HG02870 (cell line): ENCODE results near the gene NDUFB10.
"Not testable (repeated sequence)": the region's sequence is repeated elsewhere in the genome, so short reads cannot be mapped to it uniquely, and the experiment has no call there.

Source experiments
- ATAC-seq: cut with Tn5 transposase; IDR thresholded peaks from one replicate; pipeline ENCODE4 v1.9.1; 2021; ENCODE audit warnings: mild to moderate bottlenecking, moderate library complexity; ENCODE audit not compliant: unreplicated experiment

NDUFB10 gene

DNA sequence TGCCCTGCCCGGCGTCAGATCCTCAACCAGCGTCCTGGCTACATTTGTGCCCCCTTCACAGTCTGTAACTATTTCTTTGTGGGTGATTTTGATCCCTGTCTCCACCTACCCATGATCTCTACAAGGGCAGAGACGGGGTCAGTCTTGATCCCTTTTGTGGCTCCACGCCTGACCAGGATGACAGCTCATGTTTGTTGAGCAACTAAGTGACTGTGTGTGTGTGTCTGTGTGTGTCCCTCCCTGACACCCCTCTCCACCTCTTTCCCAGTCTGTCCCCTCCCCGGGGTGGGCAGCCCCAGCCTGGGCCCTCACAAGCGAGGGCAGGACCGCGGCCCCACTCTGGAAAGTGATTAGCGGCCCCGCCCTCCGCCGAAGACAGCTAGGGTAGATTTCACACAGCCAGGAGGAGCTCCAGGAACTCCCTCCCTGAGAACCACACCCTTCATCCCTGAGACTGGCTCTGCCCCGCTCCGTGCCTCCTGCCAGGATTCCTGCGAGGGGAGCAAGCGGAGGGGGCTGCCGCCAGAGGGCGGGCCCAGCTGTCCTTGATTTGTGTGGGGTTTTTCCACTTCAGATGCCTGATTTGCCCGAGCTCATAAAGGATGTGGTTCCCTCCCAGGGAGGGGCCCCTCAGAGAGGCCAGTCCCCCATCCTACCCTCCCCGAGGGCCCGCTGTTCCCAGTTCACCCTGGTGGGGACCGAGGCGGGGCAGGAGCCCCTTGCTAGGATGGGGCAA lies 35.9 kb upstream of the NDUFB10 start:
- ATAC-seq = no peak

DNA sequence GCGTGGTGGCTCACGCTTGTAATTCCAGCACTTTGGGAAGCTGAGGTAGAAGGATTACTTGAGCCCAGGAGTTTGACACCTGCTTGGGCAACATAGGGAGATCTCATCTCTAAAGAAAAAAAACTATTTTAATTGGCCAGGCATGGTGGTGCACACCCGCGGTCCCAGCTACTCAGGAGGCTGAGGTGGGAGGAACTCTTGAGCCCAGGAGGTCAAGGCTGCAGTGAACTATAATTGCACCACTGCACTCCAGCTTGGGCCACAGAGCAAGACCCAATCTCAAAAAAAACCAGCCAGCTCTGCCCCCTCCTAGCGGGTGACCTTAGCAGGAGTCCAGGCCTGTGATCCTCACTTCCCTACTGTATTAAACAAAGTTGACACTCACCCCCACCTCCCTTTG lies 35.2 kb upstream of the NDUFB10 start:
- ATAC-seq = no peak

DNA sequence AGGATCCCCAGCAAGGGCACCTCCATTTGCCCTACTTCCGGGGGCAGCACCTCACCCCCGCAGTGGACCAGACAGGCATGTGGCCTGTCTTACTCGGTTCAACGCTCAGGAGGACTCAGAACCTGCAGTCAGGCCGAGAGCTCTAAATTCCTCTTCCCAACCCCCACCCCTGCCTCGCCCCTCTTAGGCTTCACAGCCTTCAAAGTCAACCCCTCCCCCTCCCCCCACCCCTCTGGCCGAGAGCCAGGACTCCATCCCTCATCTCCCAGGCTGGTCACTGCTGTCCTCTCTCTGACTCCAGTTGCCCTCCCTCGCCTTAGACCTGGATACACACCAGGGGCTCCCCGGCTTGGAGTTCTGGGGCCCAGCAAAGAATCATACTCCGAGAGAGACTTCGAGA lies 33.1 kb upstream of the NDUFB10 start:
- no peak for ATAC-seq

DNA sequence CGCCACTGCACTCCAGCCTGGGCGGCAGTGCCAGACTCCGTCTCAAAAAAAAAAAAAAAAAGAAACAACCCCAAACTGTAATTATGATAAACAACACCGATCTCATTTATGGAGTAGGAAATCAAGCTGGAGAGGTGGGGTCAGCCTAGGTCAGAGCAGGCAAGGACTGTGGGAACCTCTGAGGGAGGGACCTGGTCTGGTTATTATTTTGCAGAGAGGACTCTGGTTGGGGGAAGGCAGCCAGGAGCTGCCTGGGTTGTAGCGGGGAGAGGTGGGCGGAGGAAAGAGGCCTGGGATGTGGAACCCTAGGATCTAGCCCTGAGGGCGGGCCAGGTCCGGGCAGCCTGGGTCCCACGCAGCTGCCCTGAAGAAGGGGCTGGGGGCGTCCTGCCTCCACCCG lies 30.2 kb upstream of the NDUFB10 start:
- ATAC-seq = no peak

DNA sequence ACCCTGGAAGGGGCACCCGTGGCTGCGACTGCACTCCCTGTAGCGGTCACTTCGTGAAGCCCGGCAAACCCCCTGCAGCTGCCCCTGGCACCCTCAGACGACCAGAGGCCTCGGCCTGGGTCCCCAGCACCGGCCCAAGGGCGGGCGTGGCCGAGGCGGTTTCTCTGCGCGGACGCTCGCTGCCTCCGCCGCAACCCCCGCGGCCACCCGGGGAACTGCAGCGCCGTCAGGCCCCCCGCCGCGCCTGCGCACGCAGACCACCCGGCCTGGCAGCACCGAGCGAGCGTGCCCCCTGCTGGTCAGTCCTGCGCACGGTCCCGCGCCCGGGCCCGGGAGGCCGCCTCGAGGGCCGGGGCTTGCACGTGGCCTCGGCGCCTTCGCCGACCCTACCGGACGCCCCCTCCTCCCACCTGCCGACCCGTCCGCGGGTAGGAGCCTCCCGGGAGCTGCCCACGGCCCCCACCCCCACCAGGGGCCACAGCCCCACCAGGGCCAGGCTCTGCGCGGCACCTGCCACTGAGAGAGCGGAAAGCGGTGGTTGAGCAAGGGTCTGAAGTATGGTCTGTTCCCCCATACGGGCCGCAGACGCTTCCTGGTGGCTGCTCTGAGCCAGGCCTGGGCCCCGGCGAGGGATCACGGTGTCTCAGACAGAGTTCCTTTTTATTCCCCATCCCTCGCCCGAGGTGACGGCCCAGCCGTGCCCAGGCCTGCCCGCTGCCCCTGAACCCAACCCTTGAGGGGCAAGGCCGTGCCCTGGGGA lies 29.6 kb upstream of the NDUFB10 start:
- no peak for ATAC-seq

DNA sequence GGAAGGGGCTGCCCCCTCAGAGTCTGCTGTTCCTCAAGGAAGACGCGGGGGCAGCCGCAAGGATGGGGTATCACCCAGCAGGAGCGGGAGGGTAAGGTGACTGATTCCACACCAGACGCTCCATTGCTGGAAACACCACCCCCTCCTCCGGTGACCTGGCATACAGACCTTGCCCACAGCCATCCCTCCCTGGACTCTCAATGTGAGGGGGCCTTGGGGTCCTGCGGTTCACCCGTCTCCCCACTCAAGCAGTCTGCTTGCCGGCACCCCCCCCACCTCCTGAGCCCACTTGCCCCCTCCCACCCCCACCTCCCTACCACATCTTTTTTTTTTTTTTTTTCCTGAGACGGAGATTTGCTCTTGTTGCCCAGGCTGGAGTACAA lies 29.0 kb upstream of the NDUFB10 start:
- no peak for ATAC-seq

DNA sequence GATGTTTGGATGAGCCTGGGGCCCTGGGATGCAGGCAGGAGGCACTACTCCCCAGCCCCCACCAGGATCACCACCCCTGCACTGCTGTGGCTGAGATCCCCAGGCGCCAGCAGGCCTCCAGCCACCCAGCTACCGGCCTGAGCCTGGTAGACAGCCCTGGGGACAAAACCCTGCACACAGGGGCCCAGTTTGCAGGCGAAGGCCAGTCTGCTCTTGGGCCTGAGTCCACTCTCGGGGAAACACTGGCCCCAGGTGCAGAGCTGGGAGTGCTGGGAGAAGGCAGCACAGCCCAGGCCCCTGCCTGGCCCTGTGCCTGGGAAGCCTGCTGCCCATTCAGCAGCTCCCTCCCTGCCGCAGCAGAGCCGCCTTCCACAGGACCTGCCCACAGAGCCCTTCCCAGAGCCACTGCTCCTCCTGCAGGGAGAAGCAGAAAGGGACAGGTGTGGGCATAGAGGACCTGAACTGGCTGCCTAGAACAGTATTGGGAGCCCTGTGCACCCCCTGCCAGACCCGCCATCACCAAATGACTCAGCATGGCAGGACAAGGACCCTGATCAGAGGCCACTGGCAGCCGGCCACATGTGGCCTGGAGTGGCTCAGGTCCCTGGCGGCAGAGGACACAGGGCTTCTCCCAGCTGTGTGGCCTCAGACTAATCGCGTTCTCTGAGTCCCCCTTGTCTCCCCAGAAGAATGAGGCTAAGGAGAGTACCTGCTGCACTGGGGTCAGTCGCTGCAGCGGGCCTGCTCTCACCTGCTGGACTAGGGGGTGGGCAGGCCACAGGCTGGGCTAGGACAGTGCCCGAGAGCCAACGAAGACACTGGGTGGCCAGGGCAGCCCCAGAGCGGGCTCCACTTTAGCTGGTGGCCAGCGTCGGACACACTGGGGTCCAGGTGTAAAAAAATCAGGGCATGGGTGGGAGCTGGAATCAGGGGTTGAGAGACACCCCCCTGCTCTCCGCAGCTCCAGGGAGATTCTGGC lies 27.0 kb upstream of the NDUFB10 start:
- ATAC-seq = no peak

DNA sequence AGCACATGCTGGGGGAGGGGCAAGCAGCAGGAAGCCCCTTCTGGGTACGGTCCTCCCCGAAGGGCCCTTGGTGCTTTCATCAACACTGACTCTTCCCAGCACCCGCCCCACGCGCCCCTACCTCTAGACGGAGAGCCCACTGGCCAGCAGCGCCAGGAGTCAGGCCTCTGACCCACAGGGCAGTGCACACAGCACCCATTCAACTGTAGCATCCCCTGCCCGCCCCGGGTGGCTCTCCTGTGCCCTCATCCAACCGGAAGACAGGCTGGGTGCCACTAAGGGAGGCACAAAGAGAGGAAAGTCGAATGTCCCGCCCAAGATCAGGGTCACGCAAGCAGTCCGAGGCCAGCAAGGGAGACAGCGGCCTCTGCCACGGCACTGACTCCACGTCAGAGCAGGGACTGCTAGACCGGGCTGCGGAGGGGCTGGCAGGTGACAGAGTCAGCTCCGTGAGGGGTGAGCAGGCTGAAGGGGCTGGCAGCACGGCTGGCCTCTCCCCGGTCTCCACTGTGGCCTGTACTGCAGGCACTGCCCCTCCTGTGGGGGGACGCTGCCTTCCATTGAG lies 26.2 kb upstream of the NDUFB10 start:
- no peak for ATAC-seq

DNA sequence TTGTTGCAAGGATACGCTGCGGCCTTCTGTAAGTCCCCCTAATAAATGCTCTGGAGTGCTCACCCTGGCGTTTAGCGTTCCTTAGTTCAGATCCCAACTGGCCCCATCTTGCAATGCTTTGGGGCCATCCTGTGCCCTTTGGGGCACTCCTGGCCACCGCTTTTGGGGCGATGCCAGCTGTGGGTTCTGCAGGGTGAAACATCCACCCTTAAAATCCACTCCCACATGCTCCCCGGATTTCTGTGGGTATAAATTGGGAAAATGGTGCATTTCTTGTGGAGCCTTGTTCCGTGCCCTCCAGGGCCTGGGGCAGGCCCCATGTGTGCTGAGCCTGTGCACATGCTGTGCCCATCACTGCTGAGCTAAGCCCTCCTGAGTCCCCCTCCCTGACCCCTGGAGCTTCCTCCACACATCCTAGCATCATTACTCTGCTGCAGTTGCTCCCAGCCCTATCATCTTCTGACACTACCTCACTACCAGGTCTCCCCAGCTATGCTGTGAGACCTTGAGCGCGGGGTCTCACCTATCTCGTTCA lies 22.3 kb upstream of the NDUFB10 start:
- no peak for ATAC-seq

DNA sequence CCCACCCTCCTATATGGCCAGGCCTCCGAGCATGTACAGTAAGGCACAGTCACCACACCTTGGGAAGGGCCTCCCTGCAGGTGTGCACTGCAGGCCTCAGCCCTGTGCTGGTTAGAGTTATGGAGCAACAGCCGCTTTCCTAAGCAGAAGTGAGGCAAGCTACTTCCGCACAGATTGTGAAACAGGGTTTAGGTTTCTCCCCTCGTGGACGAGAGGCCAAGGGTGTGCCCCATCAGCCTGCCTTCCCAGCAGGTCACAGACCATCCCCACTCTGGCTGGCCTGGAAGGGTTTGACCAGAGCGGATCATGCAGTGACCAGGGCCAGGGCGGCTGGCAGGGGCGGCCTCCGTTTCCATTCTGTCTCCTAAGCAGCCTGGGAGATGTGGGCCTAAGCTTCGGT lies 21.0 kb upstream of the NDUFB10 start:
- no peak for ATAC-seq

DNA sequence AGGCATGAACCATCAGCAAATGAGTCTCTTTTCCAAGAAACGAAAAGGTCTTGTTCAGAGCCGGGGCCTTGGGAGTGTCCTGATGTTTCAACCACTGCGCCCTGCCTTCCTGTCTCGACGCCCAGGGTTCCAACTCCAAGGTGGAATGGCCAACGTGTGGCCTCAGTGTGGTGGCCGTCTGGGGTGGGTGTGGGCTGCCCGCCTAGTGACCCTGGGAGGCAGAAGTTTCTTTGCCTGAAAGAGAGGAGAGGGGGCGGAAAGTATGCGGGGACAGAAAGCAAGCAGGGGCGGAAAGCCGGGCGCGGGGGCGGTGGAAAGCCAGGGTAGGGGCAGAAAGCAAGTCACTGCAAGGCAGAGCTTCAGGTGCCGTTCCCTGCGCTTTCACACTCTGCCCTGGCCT lies 20.4 kb upstream of the NDUFB10 start:
- ATAC-seq = no peak

DNA sequence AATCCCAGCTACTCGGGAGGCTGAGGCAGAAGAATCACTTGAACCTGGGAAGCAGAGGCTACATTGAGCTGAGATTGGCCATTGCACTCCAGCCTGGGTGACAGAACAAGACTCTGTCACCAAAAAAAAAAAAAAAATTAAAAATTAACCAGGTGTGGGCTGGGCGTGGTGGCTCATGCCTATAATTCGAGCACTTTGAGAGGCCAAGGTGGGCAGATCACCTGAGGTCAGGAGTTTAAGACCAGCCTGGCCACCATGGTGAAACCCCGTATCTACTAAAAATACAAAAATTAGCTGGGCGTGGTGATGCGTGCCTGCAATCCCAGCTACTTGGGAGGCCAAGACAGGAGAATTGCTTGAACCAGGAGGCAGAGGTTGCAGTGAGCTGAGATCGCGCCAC lies 19.5 kb upstream of the NDUFB10 start:
- ATAC-seq = not testable (repeated sequence)

DNA sequence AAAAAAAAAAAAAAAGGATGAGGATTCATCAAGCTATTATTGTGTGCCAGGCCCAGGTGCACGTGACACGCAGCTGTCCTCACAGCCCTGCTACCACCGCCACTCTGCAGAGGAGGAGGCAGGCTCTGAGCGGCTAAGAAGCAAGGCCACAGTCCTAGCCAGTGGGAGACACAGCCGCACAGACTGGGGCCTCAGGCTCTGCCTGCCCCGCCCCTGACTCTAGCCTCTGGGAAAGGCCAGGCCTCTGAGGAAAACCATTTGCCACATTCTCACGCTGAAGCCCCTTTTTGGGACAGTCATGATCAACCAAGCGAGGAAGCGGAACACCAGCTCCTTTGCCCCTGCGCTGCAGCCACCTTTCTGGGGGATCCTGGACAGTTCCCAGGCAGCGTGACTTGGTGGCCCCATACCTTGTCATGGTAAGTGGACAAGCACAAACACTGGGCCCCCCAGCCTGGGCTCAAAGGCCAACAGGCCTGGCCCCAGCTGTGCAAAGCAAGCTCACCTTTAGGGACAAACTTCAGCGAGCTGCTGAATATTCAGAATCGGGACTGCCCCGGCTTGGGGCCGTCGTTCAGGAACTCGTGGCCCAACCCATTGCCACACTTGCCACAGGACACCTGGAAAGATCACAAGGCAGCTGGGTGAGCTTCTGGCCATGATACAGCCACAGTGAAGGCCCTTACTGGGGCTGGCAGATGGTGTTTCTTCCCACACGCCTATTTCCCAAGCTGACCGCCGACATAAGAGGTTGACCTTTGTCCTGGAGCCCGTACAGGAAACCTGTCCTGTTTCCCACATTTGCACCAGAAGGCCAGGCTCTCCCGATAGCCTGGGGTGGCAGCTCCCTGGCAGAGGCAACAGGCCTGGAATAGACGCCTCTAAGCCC lies 18.8 kb upstream of the NDUFB10 start:
- ATAC-seq = no peak

DNA sequence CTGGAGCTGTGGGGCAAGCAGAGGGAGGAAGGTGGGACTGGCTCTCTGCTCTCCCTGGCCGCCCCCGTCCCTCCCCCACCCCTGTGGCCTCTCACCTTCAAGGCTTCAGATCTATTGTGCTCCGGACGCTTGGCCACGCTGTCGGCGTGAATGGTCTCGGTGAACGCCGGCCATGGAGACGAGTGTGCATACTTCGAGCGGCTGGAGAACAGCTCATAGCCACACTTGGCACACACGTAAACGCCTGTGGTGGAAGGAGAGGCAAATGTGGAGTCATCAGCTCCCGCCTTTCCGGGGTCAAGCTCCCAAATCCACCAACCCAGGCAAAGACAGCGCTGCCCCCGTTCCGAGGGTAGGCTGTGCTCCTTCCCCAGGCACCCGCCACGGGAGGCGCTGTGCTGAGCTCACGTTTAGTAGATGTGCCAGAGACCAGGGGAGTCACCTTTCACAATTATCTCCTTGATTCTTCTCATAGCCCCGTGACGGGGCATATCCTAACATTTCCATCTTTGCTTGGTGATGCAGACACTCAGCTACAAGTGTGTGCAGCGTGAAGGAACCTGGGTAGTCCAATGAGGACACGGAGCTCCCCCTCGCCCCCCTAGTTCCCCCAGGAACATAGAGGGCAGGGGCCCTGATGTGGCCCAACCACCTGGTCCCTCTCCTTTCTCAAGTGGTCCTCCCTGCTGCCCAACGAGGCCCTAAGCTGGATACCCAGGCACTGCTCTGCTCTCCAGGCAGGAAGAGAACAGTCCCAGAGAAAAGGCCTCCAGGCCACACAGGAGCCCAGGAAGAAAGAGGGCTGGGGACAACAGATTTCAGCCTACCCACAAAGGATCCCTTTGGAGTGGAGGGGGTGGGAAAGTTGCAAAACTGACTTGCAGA lies 17.9 kb upstream of the NDUFB10 start:
- ATAC-seq = no peak

DNA sequence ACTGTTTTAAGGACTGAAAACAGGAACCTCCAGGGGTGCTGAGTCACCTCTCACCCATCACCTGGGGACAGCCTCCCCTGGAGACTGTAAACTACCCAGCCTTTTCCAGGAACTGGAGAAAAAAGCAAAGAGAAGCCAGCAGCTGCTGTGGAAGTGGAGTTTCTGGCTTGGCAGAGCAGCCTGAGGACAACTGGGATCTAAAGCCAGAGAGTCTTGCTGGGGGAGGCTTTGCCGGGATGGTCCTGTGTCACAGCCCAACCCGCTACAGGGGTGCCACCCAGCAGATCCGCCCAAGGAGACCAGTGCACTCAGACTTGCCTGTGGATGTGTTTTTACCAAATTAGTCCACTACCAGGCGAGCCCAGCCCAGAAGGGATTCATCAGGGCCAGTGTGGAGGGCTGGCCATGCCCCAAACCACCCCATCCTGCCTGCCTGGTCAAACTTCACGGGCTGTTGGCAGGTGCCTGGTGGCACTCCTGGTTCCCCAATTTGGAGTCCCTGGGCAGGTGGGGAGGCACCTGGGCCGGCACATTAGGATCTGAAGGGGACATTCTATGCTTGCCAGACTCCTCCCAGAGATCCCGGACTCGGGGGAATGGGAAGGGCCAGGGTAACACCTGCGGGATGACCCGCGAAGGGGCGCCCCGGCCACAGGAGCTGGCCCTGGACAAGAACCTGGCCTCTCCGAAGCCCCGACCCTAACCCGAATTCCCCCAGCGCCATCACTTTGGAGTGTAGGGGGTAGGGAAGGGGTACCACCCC lies 17.1 kb upstream of the NDUFB10 start:
- no peak for ATAC-seq

DNA sequence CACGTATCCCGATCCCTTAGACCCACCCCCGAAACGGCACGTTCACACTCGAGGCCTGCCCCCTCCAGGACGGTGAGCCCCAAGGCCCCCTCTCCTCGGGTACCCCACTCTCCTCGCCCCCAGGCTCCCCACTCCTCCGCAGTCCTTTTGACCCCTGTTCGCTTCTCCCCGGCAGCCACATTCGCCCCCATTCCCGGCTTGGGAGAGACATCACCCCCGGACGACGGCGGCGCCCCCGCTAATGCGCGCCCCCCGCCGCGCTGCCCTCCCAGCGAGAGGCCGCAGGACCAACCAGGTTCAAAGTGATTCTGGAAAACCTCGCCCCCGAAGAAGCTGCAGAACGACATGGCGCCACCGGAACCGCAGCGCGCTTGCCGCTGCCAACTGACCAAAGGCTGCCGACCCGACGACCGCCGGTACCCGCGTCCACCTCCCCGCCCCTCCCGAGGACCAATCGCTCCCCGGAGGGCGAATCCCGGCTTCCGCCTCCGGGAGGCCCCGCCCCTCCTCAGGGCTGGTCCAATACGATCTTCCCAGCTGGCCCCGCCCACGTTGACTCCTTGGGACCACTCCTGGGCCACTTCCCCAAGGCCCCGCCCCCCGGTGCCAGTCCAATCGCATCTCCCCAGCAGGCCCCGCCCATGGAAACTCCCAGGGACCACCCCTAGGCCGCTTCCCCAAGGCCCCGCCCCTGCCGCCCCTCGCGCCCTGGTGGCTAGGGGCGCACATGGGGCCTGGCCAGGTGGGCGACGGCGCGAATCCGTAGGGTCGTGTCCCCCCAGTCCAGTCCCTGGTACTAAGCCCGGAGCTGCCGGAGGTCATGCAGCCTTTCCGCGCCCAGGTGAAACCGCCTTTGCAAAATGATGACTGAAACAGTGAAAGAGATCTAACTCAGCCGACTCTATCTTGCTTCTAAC lies 16.3 kb upstream of the NDUFB10 start, which contains the start of gene MSRB1:
MSRB1 (minus strand) TSS at position 390 of the 917 bp plus-strand sequence; CDS start at position 347, 43 bp downstream.
- ATAC-seq = peak; percentile 81
